ENCODE results near the gene MTFP1.

- TF ChIP-seq CTCF (conservative IDR thresholded peaks at IDR 0.05; ENCODE audit: low read length) (no peak), EZH2phosphoT487 (IDR thresholded peaks at IDR 0.05; ENCODE audit: borderline replicate concordance) (no peak)
Observed at GRCh38 chr22:30469165-30469564, 43.6 kb downstream of the MTFP1 start.
